SW480 (cell line): ENCODE data around the gene ANO6.

Experiments
- DNase-seq: peaks from one replicate; pipeline ENCODE4 v3.0.0-alpha.2; 2016; ENCODE audit warnings: low spot score

ANO6 gene

DNA sequence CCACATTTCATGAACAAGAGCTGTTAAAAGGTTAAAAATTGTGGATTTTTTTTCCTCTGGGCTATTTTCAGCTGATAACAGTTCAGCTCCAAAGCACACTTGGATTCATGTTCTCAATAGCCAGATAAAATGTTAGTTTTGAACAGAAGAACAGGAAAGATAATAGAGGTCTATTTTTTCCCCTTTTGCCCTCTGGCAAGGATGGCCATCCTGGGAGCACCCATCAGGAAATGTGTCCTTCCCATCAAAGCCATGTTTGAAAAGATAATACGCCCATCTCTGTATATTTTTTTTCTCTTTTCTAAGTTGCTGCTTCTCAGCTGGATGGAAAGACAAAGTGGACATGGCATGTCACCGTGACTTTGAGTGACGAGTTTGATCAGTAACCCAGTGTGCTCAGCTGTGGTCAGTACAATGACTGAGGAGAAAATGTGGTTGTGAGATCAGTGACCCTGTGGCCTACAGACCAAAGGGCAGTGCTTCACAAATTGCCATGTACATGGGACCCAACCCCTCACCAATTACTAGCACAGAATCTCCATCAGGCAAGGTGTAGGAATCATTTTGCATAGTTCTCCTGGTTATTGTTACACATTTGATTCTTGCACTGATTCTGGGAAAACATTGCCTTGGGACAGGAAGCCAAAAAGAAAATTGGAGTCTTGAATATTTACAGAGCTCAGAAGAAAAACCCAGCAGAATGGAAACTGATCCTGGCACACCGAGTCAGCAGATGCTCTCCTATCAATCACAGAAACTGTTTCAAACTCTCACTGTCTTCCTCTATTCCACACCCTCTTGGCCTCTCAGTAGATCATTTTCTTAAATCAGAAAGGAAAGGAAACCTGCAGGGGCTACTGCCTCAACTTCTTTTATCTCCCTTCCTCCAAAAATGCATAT, 64.3 kb downstream of the ANO6 start:
- no peak for DNase-seq

DNA sequence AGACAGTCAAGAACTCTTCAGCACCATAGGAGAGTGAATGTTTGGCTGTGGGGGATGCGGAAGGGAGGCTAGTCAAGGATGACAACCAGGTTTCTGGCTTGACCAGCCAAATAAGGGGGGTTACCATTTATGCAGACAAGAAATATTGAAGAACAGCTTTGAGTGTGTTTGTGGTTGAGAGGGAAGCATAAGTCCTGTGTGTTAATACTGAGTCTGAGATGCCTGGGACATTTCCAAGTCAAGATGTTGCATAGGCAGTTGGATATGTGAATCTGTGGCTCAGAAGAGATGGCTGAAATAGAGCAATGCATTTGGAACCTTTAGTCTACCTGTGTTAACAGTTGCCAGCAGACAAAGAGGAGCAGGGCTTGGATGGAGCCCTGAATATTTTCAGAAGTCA, 66.1 kb downstream of the ANO6 start:
- DNase-seq: no peak

DNA sequence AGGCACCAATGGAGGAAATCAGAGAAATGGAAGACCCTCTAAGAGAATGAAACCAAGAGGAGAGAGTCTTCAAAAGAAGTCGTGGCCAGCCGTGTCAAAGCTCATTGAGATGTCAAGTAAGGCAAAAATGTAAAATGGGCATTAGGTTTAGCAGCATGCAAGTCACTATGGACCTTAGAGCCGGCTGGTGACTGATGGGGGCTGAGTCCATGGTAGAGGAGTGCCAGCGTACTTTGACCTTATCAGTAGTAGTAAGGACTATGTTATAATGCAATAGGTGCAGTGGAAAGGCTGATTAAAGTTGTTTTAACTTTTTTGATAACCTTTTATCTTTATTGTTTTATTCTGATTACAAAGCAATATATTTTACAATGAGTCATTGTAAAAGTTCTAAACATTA, 66.5 kb downstream of the ANO6 start:
- DNase-seq: no peak

DNA sequence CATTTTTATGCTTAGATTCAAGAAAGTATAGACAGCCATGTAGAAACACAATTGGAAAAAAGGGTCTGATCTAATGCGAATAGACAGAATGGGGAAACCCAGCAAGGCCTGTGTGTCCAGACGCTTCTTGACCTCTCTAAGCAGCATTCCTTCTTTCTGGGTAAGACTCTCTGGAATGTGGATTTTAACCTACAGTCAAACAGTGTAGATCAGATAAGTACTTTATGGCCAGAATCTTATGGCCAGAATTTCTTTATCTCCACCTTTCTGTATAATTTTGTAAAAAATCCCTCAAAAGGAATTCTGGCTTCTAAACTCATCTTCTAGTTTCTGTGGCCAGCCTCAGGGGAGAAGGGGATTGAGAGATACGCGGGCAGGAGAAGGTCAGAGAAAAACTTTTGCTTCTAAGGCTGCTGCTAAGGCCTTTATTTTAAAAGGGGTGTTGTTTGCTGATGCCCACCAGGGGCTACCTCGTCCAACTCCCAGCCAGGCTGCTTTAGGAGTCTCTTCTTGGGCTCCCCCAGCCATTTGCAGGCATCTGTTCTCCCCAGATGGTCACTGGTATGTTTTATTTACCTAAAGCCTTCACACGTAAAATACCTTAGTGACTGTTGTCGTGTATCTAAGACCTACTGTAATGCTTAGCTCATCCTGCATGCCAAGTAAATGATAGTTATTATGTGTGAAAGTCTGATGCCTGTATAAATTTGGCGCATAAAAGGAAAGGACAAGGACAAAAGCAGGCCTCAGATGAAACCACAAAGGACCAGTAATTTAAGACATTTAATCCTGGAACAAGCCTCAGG, 68.4 kb downstream of the ANO6 start:
- DNase-seq: no peak

DNA sequence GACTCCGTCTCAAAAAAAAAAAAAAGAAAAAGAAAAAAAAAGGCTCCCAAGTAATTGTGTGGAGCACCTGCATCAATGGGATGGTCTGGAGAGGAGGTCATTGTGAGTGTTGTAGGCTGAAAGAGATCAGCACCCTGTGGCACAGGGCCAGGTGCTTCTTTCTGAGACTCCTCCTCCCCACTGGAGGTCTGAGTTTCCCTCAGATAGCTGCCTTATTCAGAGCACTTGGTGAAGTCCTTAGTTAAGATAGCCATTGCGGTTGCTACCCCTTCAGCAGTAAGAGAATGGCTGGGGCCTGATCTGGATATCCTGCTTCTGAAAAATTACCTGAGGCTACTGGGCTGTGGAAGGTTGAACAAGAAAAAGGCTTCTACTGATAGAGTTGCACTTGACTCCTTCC, 69.8 kb downstream of the ANO6 start:
- no peak for DNase-seq

DNA sequence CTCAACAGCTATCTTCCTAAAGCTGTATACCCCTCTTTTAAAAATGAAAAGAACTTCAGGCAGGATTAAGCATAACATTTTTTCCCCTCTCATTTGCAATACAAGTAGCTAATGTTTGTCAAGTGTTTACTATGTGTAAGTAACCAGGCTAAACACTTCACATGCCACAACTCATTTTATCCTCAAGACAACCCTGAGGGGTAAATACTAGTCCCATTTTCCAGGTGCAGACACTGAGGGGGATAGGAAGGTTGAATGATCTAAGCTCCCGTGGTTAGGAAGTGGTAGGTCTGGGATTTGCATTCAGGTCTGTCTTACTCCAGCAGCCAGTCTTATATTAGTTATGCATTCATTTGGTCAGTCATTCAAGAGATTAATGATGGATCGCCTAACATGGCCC, 70.7 kb downstream of the ANO6 start:
- DNase-seq: no peak

DNA sequence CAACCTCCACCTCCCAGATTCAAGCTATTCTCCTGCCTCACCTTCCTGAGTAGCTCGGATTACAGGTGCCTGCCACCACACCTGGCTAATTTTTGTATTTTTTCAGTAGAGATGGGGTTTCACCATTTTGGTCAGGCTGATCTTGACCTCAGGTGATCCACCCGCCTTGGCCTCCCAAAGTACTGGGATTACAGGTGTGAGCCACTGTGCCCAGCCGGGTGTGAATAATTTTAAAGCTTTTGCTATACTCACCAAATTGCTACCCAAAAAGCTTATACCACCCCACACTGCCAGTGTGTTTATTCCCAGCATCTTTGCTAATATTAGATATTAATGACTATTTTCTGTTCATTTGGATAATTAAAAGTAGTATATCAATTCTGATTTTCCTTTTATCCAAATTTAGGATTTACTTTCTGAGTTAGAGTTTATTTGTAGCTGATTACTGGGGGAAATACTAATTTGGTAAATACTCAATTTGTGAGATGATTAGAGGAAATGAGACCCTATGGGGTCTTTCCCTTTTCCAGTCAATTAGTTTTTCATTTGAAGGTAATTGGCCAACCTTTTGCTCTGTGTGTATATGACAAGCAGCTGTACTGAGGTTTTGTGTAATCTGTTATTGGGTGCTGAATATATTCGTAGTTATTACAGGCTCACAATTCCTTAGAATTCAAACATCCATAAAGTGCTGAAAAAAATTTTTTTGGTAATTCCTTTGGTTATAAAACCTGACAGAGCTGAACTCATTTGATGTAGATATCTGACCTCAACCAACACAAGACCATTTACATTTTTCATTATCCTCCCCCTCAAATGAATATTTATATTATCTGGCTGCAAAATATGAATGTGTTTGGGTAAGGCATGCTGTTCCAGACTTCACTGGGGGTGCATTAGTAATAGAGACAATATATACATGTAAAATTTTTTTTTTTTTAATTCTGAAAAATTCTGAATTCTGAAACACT, 73.6 kb downstream of the ANO6 start:
- DNase-seq: no peak

DNA sequence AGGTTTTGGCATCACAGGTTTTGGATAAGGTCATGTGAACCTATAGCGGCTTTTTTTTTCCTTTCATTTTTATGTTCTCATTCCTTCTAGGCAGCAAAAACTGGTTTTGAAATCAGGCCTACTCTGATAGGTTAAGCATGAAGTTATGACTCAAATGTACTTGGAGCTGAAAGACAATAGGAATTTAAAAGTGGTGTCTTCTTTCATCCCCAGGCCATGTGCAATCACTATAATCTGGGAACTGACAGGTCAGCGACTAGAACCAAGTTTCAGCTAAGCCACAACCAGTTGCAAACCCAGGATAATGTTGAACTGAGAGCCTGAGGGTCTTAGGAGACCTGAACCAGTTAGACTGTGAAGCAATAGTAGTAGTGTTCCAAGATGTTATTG, 74.3 kb downstream of the ANO6 start:
- DNase-seq: no peak

DNA sequence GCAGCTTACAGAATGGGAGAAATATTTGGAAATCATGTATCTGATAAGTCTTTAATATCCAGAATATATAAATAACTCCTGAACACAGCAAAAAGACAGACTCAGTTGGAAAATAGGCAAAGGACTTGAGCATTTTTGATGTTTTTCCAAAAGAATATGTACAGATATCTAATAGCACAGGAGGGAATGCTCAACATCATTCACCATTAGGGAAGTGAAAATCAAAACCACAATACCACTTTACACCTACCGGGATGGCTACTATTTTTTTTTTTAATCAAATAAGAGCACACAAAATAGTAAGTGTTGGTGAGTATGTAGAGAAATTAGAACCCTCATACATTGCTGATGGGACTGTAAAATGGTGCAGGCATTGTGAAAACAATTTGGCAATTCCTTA, 75.6 kb downstream of the ANO6 start:
- no peak for DNase-seq

DNA sequence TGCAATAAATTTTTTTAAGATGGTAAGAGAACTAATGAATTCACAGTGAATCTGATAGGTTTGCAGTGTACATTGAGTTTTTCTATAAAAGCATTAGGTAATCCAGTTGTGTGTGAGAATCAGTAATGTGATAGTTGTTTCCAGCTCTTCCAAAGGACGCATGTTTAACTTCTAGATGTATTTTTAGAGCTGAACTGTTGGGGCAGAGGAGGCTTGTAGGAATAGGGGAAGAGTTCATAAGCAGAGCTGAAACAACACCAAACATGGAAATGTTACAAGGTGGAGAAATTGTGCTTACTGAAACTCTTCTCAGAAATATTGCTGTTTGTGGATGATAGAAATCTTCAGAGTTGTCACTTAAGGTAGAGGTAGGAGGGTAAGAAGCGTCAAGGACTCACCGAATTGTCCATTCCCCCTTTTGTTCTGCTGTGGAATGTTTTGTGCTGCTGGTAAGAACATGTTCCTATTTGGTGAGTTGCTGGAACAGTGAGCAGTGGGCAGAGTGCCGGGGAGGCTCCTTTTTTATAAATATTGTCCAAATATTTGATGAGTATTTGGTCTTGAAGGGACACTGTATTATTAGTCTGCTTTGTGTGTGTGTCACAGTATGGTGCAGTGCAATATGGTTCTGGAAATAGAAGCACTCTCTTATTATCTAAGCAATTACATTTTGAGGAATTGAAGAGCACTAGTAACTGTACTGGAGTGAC, 76.7 kb downstream of the ANO6 start:
- DNase-seq: no peak

DNA sequence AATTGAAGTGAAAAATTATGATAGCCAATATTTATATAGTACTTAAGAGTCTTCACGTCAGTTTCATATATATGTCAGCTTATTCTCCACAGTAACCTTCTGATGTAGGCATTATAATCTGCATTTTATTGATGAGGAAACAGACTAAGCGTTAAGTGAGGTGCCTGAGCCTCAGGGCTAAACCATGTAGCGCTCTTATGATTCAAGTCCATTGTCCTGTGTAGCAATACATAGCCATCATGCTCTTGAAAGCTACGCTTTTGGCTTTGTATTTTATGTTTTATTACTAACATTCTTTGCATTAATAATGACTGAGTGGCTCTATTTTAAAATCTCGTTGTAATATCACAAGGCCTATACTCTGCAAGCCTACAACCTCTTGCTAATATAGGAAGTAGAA, 79.0 kb downstream of the ANO6 start:
- no peak for DNase-seq

DNA sequence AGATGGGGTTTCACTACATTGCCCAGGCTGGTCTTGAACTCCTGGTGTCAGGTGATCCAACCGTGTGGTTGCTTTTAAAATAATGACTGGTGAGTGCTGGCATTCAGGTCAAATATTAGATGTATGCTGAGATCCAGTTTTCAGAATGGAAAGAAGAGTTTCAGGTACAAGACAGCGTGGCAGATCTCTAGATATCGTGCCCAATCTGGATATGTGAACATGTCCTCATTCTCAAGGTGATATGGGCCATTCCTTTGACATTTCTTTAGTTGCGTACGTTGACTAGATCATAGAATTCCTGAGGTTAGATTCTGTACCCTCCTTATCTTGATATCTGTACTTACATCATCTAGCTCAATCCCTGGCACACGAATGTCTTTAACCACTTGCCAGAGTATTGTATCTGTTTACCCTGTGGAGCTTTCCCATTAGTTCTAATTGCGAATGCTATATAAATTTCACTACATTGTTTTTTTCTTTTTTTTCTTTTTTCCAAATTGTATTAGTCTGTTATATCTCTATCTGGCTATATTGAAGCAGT, 80.2 kb downstream of the ANO6 start:
- DNase-seq: no peak

DNA sequence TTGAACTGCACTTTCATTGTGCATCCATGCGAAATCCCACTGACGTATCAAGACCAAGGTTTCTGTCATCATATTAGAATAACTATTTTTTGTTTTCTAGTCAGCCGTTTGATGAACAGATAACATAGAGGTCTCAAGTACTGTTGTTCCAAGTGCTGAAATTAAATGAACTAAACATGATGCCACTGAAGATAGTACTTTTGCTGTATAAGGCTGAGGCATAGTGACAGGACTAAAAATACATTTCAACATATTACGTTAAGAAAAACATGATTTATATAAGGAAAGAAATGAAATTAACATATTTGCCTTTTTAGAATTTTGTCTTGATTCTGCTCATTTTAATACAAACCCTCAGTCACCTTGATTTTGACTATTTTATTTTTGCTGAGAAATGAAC, 82.2 kb downstream of the ANO6 start:
- no peak for DNase-seq

DNA sequence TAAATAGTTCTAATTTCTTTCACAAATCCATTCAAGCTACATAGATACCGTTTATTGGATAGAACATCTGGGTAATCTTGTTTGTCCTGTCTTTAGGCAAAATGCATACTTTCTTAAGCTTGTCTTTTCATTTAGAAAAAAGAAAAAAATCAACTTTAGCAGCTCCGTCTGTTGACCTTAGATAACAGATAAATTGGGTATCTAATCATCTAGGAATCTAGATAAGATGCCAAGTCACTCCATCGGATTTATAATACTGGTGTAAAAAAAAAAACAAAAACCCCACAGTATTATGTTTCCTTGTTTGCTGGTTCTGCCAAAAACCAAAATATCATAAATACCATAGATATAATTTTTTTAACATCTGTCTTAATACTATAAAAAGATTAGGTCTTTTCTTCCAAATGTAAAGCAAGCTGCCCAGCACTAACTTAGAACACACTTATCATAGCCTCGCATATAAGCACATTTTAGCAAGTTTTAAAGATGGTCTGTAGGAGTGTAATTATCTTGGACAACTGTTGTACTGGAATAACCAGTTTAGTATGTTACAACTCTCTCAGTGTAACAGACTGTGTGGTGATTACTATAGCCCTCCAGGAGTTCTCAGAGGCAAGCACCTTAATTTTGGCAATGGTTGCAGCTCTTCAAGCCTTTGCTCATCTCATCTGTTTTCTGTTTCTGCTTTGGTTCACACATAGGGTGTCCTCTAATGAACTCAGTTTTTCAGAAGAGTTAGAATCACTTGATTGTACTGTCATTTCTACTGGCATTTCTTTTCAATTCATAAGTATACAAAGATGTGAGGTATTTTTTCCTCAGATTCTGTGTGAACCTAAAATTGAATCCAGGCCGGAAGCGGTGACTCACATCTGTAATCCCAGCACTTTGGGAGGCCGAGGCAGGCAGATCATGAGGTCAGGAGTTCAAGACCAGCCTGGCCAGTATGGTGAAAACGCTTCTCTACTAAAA, 83.1 kb downstream of the ANO6 start:
- no peak for DNase-seq

DNA sequence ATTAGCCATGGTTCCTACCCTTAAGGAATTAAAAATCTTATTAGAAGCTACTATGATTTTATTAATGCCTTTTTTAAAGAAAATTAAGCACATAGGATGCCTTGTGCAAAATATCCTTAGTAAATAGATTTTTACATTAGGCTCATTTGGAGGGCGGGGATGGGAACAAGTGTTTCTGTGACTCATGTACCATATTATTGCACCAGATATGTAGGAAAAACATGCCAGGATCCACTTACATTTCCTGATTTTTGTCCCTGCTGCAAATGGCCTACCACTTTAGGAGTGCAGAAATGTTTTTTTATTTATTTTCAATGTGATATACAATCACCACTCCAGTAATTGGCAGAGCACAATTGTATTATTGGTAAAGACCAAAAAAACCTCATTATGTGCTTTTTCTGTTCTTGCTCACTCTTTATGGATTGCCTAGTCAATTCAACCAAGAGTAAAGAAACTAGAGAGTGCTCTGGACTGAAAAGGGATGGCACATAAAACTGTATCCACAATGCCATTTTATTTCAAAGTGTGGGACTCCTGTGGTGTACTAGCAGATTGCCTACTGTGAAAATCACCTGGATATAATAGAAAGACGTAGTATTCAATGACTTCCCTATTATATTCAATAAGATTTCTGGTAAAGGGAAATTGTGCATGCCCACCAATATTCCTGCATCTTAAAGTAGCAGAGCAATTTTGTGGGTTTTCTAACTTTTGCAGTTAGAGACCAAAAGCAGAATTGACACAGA, 86.9 kb downstream of the ANO6 start:
- no peak for DNase-seq

DNA sequence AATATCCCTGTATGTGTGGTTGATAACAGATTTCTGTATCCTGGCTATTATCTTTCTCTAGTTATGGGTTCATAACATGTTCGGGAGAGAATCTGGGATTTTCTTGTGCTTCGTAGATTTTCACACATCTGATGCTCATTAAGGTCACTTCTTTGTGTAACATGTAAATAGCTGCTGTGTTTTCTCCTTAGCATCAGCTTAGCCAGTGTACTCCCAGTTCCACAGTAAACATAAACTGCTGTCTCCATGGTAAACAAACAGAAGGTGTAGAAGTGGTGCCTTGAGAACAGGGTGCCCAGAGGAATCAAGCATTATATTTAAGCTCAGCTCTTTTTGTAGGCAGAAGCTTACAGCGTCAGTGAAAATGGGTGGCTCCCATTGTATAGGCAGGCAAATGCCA, 88.0 kb downstream of the ANO6 start:
- no peak for DNase-seq

DNA sequence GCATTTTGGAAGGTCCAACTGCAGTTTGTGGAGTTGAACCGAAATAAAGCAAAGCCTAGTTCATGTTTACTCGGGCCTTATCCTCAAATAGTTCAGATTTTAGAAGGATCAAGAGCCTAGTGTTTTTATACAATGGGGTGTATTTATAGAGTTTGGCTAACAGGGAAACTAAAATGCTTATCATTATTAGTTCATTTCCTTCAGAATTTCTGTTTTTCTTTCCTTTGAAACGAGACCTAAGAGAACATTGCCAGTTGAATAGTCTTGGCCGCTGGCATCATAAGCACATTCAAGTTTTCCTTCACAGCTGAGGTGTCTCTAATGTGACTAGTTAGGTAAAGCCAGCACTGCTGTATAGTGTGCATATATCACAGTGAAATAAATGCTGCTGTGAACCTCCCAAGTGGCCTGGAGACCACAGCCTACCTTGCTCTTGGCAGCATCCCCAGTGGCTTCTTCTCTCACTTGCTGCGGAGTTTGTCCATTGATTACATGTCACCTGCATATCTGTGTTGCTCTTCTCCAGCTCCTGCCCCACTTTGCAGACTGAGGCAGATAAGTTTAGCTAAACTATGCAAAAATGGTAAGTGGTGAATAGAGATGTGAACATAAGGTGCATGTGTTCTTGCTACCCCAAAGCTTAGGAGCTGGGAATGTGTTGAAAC, 88.8 kb downstream of the ANO6 start:
- DNase-seq: no peak

DNA sequence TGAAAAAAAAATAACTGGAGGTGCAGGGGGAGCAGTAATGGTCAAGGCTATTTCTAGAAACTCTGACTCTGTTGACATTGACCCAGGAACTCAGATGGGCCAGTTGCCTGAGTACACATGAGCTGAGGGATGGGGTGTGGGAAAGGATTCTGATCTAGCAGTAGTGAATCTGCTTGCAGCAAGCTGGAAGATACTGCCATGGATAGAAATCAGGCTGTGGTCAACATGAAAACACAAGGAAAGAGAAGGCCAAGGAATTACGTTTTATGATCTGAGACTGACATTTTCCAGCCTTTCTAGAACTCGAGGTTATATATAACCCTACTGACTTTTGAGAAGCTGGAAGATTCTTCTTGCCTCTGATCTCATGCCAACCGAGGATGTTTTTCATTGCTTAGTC, 90.0 kb downstream of the ANO6 start:
- DNase-seq: no peak
